Subcutaneous abdominal adipose tissue (tissue), 5 donors: ENCODE results near the gene KIF13A.

Experiments used
- H3K27ac ChIP-seq: one replicate; pipeline ENCODE4 v1.7.0; 2013; ENCODE audit warnings: low read depth, mild to moderate bottlenecking, inconsistent platforms, low read length, moderate library complexity
- H3K27me3 ChIP-seq, 5 donors: one replicate each; pipeline ENCODE4 v1.7.0; 2013; ENCODE audit warnings: low read length in 5 of 5, inconsistent platforms in 1 of 5; ENCODE audit not compliant: control insufficient read depth in 5 of 5, insufficient read depth in 4 of 5
- H3K36me3 ChIP-seq, 5 donors: one replicate each; pipeline ENCODE4 v1.7.0; 2013; ENCODE audit warnings: low read length in 5 of 5; ENCODE audit not compliant: control insufficient read depth in 5 of 5, insufficient read depth in 5 of 5
- H3K4me1 ChIP-seq, 5 donors: one replicate each; pipeline ENCODE4 v1.7.0; 2013; ENCODE audit warnings: low read length in 5 of 5, mild to moderate bottlenecking in 3 of 5, moderate library complexity in 1 of 5; ENCODE audit not compliant: control insufficient read depth in 5 of 5, insufficient read depth in 5 of 5
- H3K4me3 ChIP-seq, 5 donors: one replicate each; pipeline ENCODE4 v1.7.0; 2013; ENCODE audit warnings: low read length in 5 of 5, low read depth in 1 of 5
- H3K9ac ChIP-seq, 5 donors: one replicate each; pipeline ENCODE4 v1.7.0; 2013; ENCODE audit warnings: low read length in 5 of 5, mild to moderate bottlenecking in 4 of 5, moderate library complexity in 3 of 5
- H3K9me3 ChIP-seq, 5 donors: one replicate each; pipeline ENCODE4 v1.7.0; 2013; ENCODE audit warnings: low read length in 5 of 5; ENCODE audit not compliant: control insufficient read depth in 5 of 5
- donor health status: healthy.
- donor health status: healthy.
- donor health status: healthy.
- donor health status: healthy.
- donor health status: healthy.

The KIF13A gene

GRCh38 chr6:17879184-17879583 is 108.3 kb downstream of the KIF13A start:
- H3K27ac ChIP-seq = no peak overlapping the region
- H3K36me3 ChIP-seq = no peaks in the 10 kb centered on the region
- H3K27me3 ChIP-seq = no peaks in the 10 kb centered on the region
- no peak overlapping the region for H3K9ac ChIP-seq
- no peaks in the 10 kb centered on the region for H3K9me3 ChIP-seq
- peaks cover 0 to 35% (median 7%) of the 10 kb centered on the region in 5 donors for H3K4me1 ChIP-seq
- no peak overlapping the region for H3K4me3 ChIP-seq

GRCh38 chr6:17878734-17879133 is 108.7 kb downstream of the KIF13A start:
- H3K27me3 ChIP-seq = no peaks in the 10 kb centered on the region
- H3K36me3 ChIP-seq = no peaks in the 10 kb centered on the region
- no peak overlapping the region for H3K27ac ChIP-seq
- peaks cover 0 to 32% (median 5%) of the 10 kb centered on the region in 5 donors for H3K4me1 ChIP-seq
- H3K9me3 ChIP-seq = no peaks in the 10 kb centered on the region
- H3K9ac ChIP-seq = no peak overlapping the region
- H3K4me3 ChIP-seq = no peak overlapping the region

DNA sequence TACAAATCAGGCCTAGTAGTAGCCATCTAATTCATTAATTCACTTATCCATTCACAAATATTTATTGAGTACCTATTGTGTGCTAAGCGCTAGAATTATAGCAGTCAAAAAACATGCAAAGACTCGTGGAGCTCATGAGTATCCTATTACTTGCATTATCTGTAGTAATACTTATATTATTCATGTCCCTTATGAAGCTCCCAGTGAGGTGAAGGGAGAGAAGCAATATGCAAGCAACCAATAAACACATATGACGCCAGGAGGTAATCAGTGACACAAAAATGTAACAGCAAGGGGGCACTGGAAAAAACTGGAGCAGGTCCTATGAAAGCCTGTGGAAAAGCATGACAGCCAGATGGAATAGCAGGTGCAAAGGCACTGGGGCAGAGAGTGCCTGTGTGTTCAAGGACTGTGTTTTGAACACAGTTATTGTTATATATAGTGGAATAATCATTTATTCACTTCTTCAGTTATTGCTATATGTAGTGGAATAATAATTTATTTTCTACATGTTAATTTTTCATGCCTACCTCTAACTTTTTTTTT is 109.5 kb downstream of the KIF13A start:
- no peak overlapping the region for H3K4me3 ChIP-seq
- H3K27ac ChIP-seq = no peak overlapping the region
- no peak overlapping the region for H3K9ac ChIP-seq
- no peaks in the 10 kb centered on the region for H3K27me3 ChIP-seq
- H3K36me3 ChIP-seq = no peaks in the 10 kb centered on the region
- no peaks in the 10 kb centered on the region for H3K9me3 ChIP-seq
- H3K4me1 ChIP-seq = peaks cover 0 to 32% (median 5%) of the 10 kb centered on the region in 5 donors

DNA sequence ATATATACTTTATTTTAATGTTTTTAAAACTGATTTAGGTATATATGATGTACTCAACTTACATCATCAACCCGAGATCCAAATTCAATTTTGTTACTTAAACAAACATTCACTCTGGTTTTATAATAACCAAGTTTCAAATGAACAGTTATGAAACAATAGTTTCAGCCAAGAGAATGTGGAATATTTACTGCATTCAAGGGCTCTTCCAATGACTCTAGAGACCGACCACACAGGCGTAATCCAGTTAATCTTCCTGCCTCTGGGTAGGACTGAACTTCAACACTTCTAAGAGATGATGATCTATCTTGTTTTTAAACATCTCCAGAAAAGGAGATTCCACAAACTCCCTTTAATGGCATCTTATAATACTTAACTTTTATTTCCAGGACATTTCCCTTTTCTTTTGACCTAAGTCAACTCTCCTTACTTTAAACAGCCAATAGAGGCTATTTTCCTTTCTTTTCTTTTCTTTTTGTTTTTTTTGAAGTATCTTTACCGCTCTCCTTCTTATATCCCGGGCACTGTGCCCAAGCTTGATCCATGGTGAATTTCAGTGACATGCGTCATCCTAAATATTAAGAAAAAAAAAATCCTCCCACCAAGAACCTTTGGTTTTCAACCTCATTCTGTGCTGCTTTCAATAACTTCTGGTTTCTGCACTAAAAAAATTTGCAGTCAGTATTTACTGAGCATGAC is 110.1 kb downstream of the KIF13A start:
- no peak overlapping the region for H3K9ac ChIP-seq
- H3K4me1 ChIP-seq = peaks cover 0 to 32% (median 5%) of the 10 kb centered on the region in 5 donors
- H3K4me3 ChIP-seq = no peak overlapping the region
- no peaks in the 10 kb centered on the region for H3K27me3 ChIP-seq
- no peak overlapping the region for H3K27ac ChIP-seq
- no peaks in the 10 kb centered on the region for H3K9me3 ChIP-seq
- no peaks in the 10 kb centered on the region for H3K36me3 ChIP-seq

DNA sequence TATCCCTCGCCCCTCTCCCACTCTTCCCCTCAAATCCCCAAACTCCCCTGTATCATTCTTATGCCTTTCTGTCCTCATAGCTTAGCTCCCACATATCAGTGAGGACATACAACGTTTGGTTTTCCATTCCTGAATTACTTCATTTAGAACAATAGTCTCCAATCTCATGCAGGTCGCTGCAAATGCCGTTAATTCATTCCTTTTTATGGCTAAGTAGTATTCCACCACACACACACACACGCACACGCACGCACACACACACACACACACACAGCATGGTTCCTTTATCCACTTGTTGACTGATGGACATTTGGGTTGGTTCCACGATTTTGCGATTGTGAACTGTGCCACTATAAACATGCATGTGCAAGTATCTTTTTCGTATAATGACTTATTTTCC is 112.7 kb downstream of the KIF13A start:
- no peaks in the 10 kb centered on the region for H3K9me3 ChIP-seq
- H3K4me3 ChIP-seq = no peak overlapping the region
- no peak overlapping the region for H3K9ac ChIP-seq
- H3K4me1 ChIP-seq = peaks cover 0 to 50% (median 9%) of the 10 kb centered on the region in 5 donors
- no peaks in the 10 kb centered on the region for H3K27me3 ChIP-seq
- no peaks in the 10 kb centered on the region for H3K36me3 ChIP-seq
- H3K27ac ChIP-seq = no peak overlapping the region

GRCh38 chr6:17872908-17873307 is 114.5 kb downstream of the KIF13A start:
- no peak overlapping the region for H3K4me3 ChIP-seq
- no peaks in the 10 kb centered on the region for H3K27me3 ChIP-seq
- H3K36me3 ChIP-seq = no peaks in the 10 kb centered on the region
- peaks cover 0 to 42% (median 11%) of the 10 kb centered on the region in 5 donors for H3K4me1 ChIP-seq
- no peaks in the 10 kb centered on the region for H3K9me3 ChIP-seq
- H3K9ac ChIP-seq = no peak overlapping the region
- no peak overlapping the region for H3K27ac ChIP-seq

- Histone ChIP-seq H3K9me3 (no peaks in the 10 kb centered on the region), H3K27me3 (no peaks in the 10 kb centered on the region), H3K36me3 (no peaks in the 10 kb centered on the region), H3K4me3 (no peak overlapping the region), H3K4me1 (peaks cover 0 to 37% (median 13%) of the 10 kb centered on the region in 5 donors), H3K9ac (no peak overlapping the region), H3K27ac (peak overlapping the region; percentile 35)
These were observed 115.6 kb downstream of the KIF13A start for GRCh38 chr6:17871836-17872235.

- Histone ChIP-seq H3K9me3 (no peaks in the 10 kb centered on the region), H3K4me3 (no peak overlapping the region), H3K27me3 (no peaks in the 10 kb centered on the region), H3K27ac (peak overlapping the region; percentile 35), H3K4me1 (peaks cover 0 to 30% (median 12%) of the 10 kb centered on the region in 5 donors), H3K36me3 (no peaks in the 10 kb centered on the region), H3K9ac (no peak overlapping the region)
These were observed 116.3 kb downstream of the KIF13A start for GRCh38 chr6:17871189-17871519.

GRCh38 chr6:17870300-17871188 is 116.9 kb downstream of the KIF13A start:
- H3K27ac ChIP-seq = peak overlapping the region; percentile 32
- H3K9me3 ChIP-seq = no peaks in the 10 kb centered on the region
- no peaks in the 10 kb centered on the region for H3K36me3 ChIP-seq
- H3K9ac ChIP-seq = no peak overlapping the region
- H3K27me3 ChIP-seq = no peaks in the 10 kb centered on the region
- no peak overlapping the region for H3K4me3 ChIP-seq
- peaks cover 0 to 27% (median 12%) of the 10 kb centered on the region in 5 donors for H3K4me1 ChIP-seq

GRCh38 chr6:17869753-17870050 is 117.7 kb downstream of the KIF13A start:
- no peaks in the 10 kb centered on the region for H3K9me3 ChIP-seq
- peak overlapping the region in 1 of 5 donors; percentile 35 for H3K9ac ChIP-seq
- H3K4me3 ChIP-seq = no peak overlapping the region
- peaks cover 0 to 27% (median 12%) of the 10 kb centered on the region in 5 donors for H3K4me1 ChIP-seq
- peak overlapping the region; percentile 32 for H3K27ac ChIP-seq
- no peaks in the 10 kb centered on the region for H3K36me3 ChIP-seq
- no peaks in the 10 kb centered on the region for H3K27me3 ChIP-seq
